IPS DF 19.7 (cell line): ENCODE results near the gene TCP11L1.
"Not testable (repeated sequence)": the region's sequence is repeated elsewhere in the genome, so short reads cannot be mapped to it uniquely, and the experiment has no call there.

ENCODE experiments used
- DNase-seq: peaks from one replicate; pipeline ENCODE4 v3.0.0-alpha.2; 2013; ENCODE audit warnings: low read depth, low spot score

TCP11L1 gene

GRCh38 chr11:33028537-33028914 lies 10.8 kb upstream of the TCP11L1 start:
- DNase-seq, result no peak

GRCh38 chr11:33029218-33029617 lies 10.2 kb upstream of the TCP11L1 start:
- DNase-seq, result not testable (repeated sequence)

- no peak for DNase-seq
Measured at GRCh38 chr11:33033493-33033892, 5.9 kb upstream of the TCP11L1 start.

GRCh38 chr11:33035011-33035410 lies 4.4 kb upstream of the TCP11L1 start:
- DNase-seq, result no peak

GRCh38 chr11:33040033-33040861 lies 875 bp downstream of the TCP11L1 start:
- no peak for DNase-seq

GRCh38 chr11:33040862-33041453 lies 1.6 kb downstream of the TCP11L1 start:
- no peak for DNase-seq

- DNase-seq, result no peak
Measured at GRCh38 chr11:33043221-33043830, 4.0 kb downstream of the TCP11L1 start.

GRCh38 chr11:33044285-33044756 lies 4.9 kb downstream of the TCP11L1 start:
- no peak for DNase-seq

GRCh38 chr11:33045551-33046255 lies 6.3 kb downstream of the TCP11L1 start:
- DNase-seq, result no peak

GRCh38 chr11:33048701-33049100 lies 9.3 kb downstream of the TCP11L1 start:
- not testable (repeated sequence) for DNase-seq

GRCh38 chr11:33049565-33050408 lies 10.4 kb downstream of the TCP11L1 start:
- DNase-seq, result not testable (repeated sequence)

- no peak for DNase-seq
Measured at GRCh38 chr11:33052231-33052630, 12.9 kb downstream of the TCP11L1 start.

GRCh38 chr11:33055375-33055774 lies 16.0 kb downstream of the TCP11L1 start:
- DNase-seq, result no peak

GRCh38 chr11:33057284-33057683 lies 17.9 kb downstream of the TCP11L1 start:
- no peak for DNase-seq

GRCh38 chr11:33059331-33060007 lies 20.1 kb downstream of the TCP11L1 start:
- DNase-seq, result no peak

GRCh38 chr11:33060271-33060670 lies 20.9 kb downstream of the TCP11L1 start:
- no peak for DNase-seq

- no peak for DNase-seq
Measured at GRCh38 chr11:33062137-33062536, 22.8 kb downstream of the TCP11L1 start.

- DNase-seq, result no peak
Measured at GRCh38 chr11:33063326-33063881, 24.0 kb downstream of the TCP11L1 start.

GRCh38 chr11:33064033-33064825 lies 24.9 kb downstream of the TCP11L1 start:
- no peak for DNase-seq
